ENCODE data around the gene FASTKD1.

The FASTKD1 gene

GRCh38 chr2:169561364-169561763 lies 12.3 kb downstream of the FASTKD1 start:
- no peak overlapping the region for H3K4me2 ChIP-seq (ENCODE audit: low read depth, low read length, poor library complexity, severe bottlenecking)
- no peaks in the 10 kb centered on the region for H3K27me3 ChIP-seq (ENCODE audit: insufficient read depth, low read length, poor library complexity, severe bottlenecking)
- H3K79me2 ChIP-seq (ENCODE audit: insufficient read depth, low read length) = no peaks in the 10 kb centered on the region
- no peaks in the 10 kb centered on the region for H4K20me1 ChIP-seq (ENCODE audit: insufficient read depth, low read length, poor library complexity, severe bottlenecking)
- no peak overlapping the region for H3K9ac ChIP-seq (ENCODE audit: low read depth, low read length, poor library complexity, severe bottlenecking)
- H3F3A ChIP-seq (ENCODE audit: low read depth) = peaks cover 2% of the 10 kb centered on the region; the same call in 1 of the 2 replicates
- H3K4me1 ChIP-seq (ENCODE audit: insufficient read depth, low read length, poor library complexity, severe bottlenecking) = no peaks in the 10 kb centered on the region
- no peaks in the 10 kb centered on the region for H3K9me2 ChIP-seq (replicated peaks; ENCODE audit: low read depth, low read length)
- no peak for TF ChIP-seq EZH2phosphoT487 (IDR thresholded peaks at IDR 0.05; ENCODE audit: borderline replicate concordance)
- TF ChIP-seq, protein P1, sequence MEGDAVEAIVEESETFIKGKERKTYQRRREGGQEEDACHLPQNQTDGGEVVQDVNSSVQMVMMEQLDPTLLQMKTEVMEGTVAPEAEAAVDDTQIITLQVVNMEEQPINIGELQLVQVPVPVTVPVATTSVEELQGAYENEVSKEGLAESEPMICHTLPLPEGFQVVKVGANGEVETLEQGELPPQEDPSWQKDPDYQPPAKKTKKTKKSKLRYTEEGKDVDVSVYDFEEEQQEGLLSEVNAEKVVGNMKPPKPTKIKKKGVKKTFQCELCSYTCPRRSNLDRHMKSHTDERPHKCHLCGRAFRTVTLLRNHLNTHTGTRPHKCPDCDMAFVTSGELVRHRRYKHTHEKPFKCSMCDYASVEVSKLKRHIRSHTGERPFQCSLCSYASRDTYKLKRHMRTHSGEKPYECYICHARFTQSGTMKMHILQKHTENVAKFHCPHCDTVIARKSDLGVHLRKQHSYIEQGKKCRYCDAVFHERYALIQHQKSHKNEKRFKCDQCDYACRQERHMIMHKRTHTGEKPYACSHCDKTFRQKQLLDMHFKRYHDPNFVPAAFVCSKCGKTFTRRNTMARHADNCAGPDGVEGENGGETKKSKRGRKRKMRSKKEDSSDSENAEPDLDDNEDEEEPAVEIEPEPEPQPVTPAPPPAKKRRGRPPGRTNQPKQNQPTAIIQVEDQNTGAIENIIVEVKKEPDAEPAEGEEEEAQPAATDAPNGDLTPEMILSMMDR (conservative IDR thresholded peaks at IDR 0.05; ENCODE audit: low read length) = no peak
- H3K9me3 ChIP-seq (ENCODE audit: insufficient read depth, low read depth, low read length) = no peaks in the 10 kb centered on the region
- H3K36me3 ChIP-seq (ENCODE audit: insufficient read depth, low read length) = no peaks in the 10 kb centered on the region
- H3K4me3 ChIP-seq (ENCODE audit: low read length, poor library complexity, severe bottlenecking) = no peak overlapping the region
- H2AFZ ChIP-seq (ENCODE audit: low read length) = no peak overlapping the region

GRCh38 chr2:169546756-169547155 lies 26.9 kb downstream of the FASTKD1 start:
- Histone ChIP-seq H3F3A (ENCODE audit: low read depth) (no peaks in the 10 kb centered on the region), H3K36me3 (ENCODE audit: insufficient read depth, low read length) (peaks cover 15% of the 10 kb centered on the region; the same call in 1 of the 2 replicates), H2AFZ (ENCODE audit: low read length) (no peak overlapping the region), H3K9me3 (ENCODE audit: insufficient read depth, low read depth, low read length) (no peaks in the 10 kb centered on the region), H3K4me1 (ENCODE audit: insufficient read depth, low read length, poor library complexity, severe bottlenecking) (no peaks in the 10 kb centered on the region), H3K79me2 (ENCODE audit: insufficient read depth, low read length) (no peaks in the 10 kb centered on the region), H3K4me3 (ENCODE audit: low read length, poor library complexity, severe bottlenecking) (no peak overlapping the region), H3K9ac (ENCODE audit: low read depth, low read length, poor library complexity, severe bottlenecking) (no peak overlapping the region), H3K4me2 (ENCODE audit: low read depth, low read length, poor library complexity, severe bottlenecking) (no peak overlapping the region), H4K20me1 (ENCODE audit: insufficient read depth, low read length, poor library complexity, severe bottlenecking) (no peaks in the 10 kb centered on the region), H3K9me2 (replicated peaks; ENCODE audit: low read depth, low read length) (no peaks in the 10 kb centered on the region), H3K27me3 (ENCODE audit: insufficient read depth, low read length, poor library complexity, severe bottlenecking) (no peaks in the 10 kb centered on the region)
- TF ChIP-seq, protein P1 (conservative IDR thresholded peaks at IDR 0.05; ENCODE audit: low read length) = no peak
- TF ChIP-seq EZH2phosphoT487 (IDR thresholded peaks at IDR 0.05; ENCODE audit: borderline replicate concordance) = no peak

DNA sequence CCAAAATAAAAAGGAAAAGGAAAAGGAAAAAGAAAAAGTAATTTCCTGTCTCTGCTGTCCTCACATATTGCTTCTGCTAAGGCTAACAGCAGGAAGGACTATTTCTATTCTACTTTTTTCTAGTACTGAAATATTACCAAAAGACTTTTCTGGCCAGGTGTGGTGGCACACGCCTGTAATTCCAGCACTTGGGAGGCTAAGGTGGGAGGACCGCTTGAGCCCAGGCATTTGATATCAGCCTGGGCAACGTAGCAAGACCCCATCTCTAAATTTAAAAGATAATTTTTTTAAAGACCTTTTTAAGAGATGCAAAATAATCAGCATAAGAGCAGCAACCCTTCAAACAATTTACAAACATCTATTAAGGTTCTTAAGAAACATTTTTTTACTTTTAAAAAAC lies 31.2 kb downstream of the FASTKD1 start:
- Histone ChIP-seq H3K27me3 (ENCODE audit: insufficient read depth, low read length, poor library complexity, severe bottlenecking) (no peaks in the 10 kb centered on the region), H3F3A (ENCODE audit: low read depth) (peaks cover 3% of the 10 kb centered on the region; the same call in 1 of the 2 replicates), H3K4me3 (ENCODE audit: low read length, poor library complexity, severe bottlenecking) (no peak overlapping the region), H3K9me2 (replicated peaks; ENCODE audit: low read depth, low read length) (no peaks in the 10 kb centered on the region), H2AFZ (ENCODE audit: low read length) (no peak overlapping the region), H3K9me3 (ENCODE audit: insufficient read depth, low read depth, low read length) (no peaks in the 10 kb centered on the region), H3K9ac (ENCODE audit: low read depth, low read length, poor library complexity, severe bottlenecking) (no peak overlapping the region), H3K36me3 (ENCODE audit: insufficient read depth, low read length) (peaks cover 15% of the 10 kb centered on the region; the same call in 1 of the 2 replicates), H3K4me1 (ENCODE audit: insufficient read depth, low read length, poor library complexity, severe bottlenecking) (no peaks in the 10 kb centered on the region), H4K20me1 (ENCODE audit: insufficient read depth, low read length, poor library complexity, severe bottlenecking) (no peaks in the 10 kb centered on the region), H3K79me2 (ENCODE audit: insufficient read depth, low read length) (no peaks in the 10 kb centered on the region), H3K4me2 (ENCODE audit: low read depth, low read length, poor library complexity, severe bottlenecking) (no peak overlapping the region)
- TF ChIP-seq EZH2phosphoT487 (IDR thresholded peaks at IDR 0.05; ENCODE audit: borderline replicate concordance) = no peak
- TF ChIP-seq, protein P1 (conservative IDR thresholded peaks at IDR 0.05; ENCODE audit: low read length) = no peak
